ENCODE data around the gene RAB3C.

GRCh38 chr5:58681943-58682342, 99.1 kb downstream of the RAB3C start:
- TF ChIP-seq, protein P1, sequence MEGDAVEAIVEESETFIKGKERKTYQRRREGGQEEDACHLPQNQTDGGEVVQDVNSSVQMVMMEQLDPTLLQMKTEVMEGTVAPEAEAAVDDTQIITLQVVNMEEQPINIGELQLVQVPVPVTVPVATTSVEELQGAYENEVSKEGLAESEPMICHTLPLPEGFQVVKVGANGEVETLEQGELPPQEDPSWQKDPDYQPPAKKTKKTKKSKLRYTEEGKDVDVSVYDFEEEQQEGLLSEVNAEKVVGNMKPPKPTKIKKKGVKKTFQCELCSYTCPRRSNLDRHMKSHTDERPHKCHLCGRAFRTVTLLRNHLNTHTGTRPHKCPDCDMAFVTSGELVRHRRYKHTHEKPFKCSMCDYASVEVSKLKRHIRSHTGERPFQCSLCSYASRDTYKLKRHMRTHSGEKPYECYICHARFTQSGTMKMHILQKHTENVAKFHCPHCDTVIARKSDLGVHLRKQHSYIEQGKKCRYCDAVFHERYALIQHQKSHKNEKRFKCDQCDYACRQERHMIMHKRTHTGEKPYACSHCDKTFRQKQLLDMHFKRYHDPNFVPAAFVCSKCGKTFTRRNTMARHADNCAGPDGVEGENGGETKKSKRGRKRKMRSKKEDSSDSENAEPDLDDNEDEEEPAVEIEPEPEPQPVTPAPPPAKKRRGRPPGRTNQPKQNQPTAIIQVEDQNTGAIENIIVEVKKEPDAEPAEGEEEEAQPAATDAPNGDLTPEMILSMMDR (conservative IDR thresholded peaks at IDR 0.05 in 1 of 2, IDR thresholded peaks at IDR 0.05 in 1 of 2; ENCODE audit: low read depth in 1 of 2, low read length in 2 of 2): no peak
- TF ChIP-seq EZH2 (IDR thresholded peaks at IDR 0.05; ENCODE audit: low read length, missing control alignments): no peak
